Prostate gland (tissue), 2 donors: Measurements from ENCODE around the gene EXD3. TPM values are rescaled to one million over a fixed set of nuclear protein-coding genes. Genes with fewer than 3 reads are reported as not detected.

ENCODE experiments used
- DNase-seq: peaks from one replicate; pipeline ENCODE4 v3.0.0-alpha.2; 2019; ENCODE audit warnings: low spot score
- H3K27ac ChIP-seq, 2 donors: fragments of 200-600 bp; sonication (generic); 2 replicates each; pipeline ENCODE4 v1.5.1; 2017 to 2019
- H3K27me3 ChIP-seq: fragments of 200-600 bp; sonication (generic); replicated peaks from 2 replicates; pipeline ENCODE4 v1.5.1; 2019; ENCODE audit not compliant: insufficient read depth
- H3K36me3 ChIP-seq, 2 donors: fragments of 200-600 bp; sonication (generic); 1 replicate in 1 of 2; 2 replicates in 1 of 2; pipeline versions ENCODE4 v1.5.1 to v1.8.1; 2017 to 2019
- H3K4me1 ChIP-seq: fragments of 200-600 bp; sonication (generic); replicated peaks from 2 replicates; pipeline ENCODE4 v1.5.1; 2019
- H3K4me3 ChIP-seq, 2 donors: fragments of 200-600 bp; sonication (generic); 2 replicates each; pipeline ENCODE4 v1.5.1; 2017 to 2019
- H3K9me3 ChIP-seq: fragments of 200-600 bp; sonication (generic); 2 replicates; pipeline ENCODE4 v1.5.1; 2017
- POLR2A ChIP-seq: fragments of 450-650 bp; IDR thresholded peaks from one replicate; pipeline ENCODE4 v1.6.1; 2016; ENCODE audit warnings: antibody characterized with exemption, mild to moderate bottlenecking
- POLR2AphosphoS5 ChIP-seq: sonication (generic); formaldehyde crosslinking; IDR thresholded peaks from one replicate; pipeline ENCODE4 v1.6.1; 2017; ENCODE audit warnings: antibody characterized with exemption
- WGBS: methylation state at CpG from one replicate; pipeline ENCODE4 v1.1.5; 2018; 5-methylcytosine and 5-hydroxymethylcytosine counted together
- intact Hi-C: fragments of 100-400 bp; cut with DNase I; formaldehyde crosslinking; loops from one replicate; pipeline ENCODE4 v1.14.2; 2022
- total RNA-seq, 2 donors: library from RNA; depleted of rRNA; stranded (reverse); fragments of >200 nt; gene quantifications; one replicate each; pipeline ENCODE4 v1.1.0, GENCODE V29; 2016
- TF ChIP-seq, protein P1 (sequence below), 4 experiments: fragments of 200-600 bp in 2 of 4; fragments of 450-650 bp in 2 of 4; sonication (generic) in 2 of 4; IDR thresholded peaks; 1 replicate in 3 of 4; 2 replicates in 1 of 4; pipeline ENCODE4 v1.5.1; 2016 to 2019; ENCODE audit warnings: antibody characterized with exemption in 4 of 4, mild to moderate bottlenecking in 2 of 4, moderate library complexity in 2 of 4

Gene EXD3
- total RNA-seq, 2 donors from 2014 or later = 32.6 to 44.8 TPM

DNA sequence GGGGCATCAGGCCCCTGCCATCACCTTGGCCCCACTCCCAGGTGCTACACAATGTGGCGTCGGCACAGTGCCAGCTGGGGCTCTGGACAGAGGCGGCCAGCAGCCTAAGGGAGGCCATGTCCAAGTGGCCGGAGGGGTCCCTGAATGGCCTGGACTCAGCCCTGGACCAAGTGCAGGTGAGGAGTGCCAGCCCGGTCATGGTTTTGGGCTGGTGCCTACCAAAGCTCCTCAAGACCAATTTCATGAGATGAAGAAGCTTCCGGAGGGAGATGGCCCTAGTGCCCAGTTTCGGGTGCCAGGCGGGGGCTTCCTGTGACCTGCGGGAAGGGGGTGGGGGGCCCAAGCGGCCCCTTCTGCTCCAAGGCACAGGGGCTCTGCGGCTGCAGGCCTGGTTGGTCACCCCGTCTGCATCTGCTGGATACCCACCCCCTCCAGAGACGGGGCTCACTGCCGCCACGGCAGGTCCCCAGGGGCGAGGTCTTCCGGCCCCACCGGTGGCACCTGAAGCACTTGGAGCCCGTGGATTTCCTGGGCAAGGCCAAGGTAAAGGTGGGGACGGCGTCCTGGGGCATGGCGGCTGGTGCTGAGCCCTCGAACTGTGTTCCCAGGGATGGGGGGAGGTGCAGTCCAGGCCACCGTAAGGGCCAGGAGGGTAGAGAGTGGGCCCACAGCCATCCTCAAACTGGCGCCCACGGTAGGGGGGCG lies 6.0 kb upstream of the EXD3 start:
- no peaks in the 10 kb centered on the region for H3K27me3 ChIP-seq
- no peaks in the 10 kb centered on the region for H3K9me3 ChIP-seq
- WGBS = 83% methylated on average over 20 of the region's 27 CpGs
- H3K4me3 ChIP-seq = no peak overlapping the region
- TF ChIP-seq POLR2AphosphoS5 (no peak), POLR2A (no peak)
- TF ChIP-seq, protein P1, sequence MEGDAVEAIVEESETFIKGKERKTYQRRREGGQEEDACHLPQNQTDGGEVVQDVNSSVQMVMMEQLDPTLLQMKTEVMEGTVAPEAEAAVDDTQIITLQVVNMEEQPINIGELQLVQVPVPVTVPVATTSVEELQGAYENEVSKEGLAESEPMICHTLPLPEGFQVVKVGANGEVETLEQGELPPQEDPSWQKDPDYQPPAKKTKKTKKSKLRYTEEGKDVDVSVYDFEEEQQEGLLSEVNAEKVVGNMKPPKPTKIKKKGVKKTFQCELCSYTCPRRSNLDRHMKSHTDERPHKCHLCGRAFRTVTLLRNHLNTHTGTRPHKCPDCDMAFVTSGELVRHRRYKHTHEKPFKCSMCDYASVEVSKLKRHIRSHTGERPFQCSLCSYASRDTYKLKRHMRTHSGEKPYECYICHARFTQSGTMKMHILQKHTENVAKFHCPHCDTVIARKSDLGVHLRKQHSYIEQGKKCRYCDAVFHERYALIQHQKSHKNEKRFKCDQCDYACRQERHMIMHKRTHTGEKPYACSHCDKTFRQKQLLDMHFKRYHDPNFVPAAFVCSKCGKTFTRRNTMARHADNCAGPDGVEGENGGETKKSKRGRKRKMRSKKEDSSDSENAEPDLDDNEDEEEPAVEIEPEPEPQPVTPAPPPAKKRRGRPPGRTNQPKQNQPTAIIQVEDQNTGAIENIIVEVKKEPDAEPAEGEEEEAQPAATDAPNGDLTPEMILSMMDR (IDR thresholded peaks at IDR 0.05) = no peak
- no peak for DNase-seq
- no peaks in the 10 kb centered on the region for H3K4me1 ChIP-seq
- H3K36me3 ChIP-seq = no peaks in the 10 kb centered on the region
- intact Hi-C loops = loop anchor here (5.0 kb wide), 1 partner anchor 93 kb away; no protein-coding TSS in a partner anchor
- no peak overlapping the region for H3K27ac ChIP-seq

GRCh38 chr9:137428311-137428630 lies 5.3 kb upstream of the EXD3 start:
- WGBS = 79% methylated on average over 6 of the region's 6 CpGs
- TF ChIP-seq, protein P1 (IDR thresholded peaks at IDR 0.05) = no peak
- TF ChIP-seq POLR2A (no peak), POLR2AphosphoS5 (no peak)
- intact Hi-C loops = loop anchor here (5.0 kb wide), 1 partner anchor 94 kb away; no protein-coding TSS in a partner anchor

GRCh38 chr9:137427454-137428310 lies 4.7 kb upstream of the EXD3 start:
- Histone ChIP-seq H3K4me3 (no peak overlapping the region), H3K9me3 (no peaks in the 10 kb centered on the region), H3K4me1 (no peaks in the 10 kb centered on the region), H3K27me3 (no peaks in the 10 kb centered on the region), H3K36me3 (no peaks in the 10 kb centered on the region), H3K27ac (no peak overlapping the region)
- DNase-seq = no peak
- intact Hi-C loops = loop anchor here (5.0 kb wide), 1 partner anchor 95 kb away; no protein-coding TSS in a partner anchor
- 81% methylated on average over 27 of the region's 27 CpGs for WGBS
- TF ChIP-seq POLR2AphosphoS5 = no peak
- TF ChIP-seq POLR2A = no peak
- TF ChIP-seq, protein P1 (IDR thresholded peaks at IDR 0.05) = no peak

More at GRCh38 chr9:137428311-137428630, 5.3 kb upstream of the EXD3 start:
- Histone ChIP-seq H3K27me3 (no peaks in the 10 kb centered on the region), H3K4me3 (no peak overlapping the region), H3K9me3 (no peaks in the 10 kb centered on the region), H3K36me3 (no peaks in the 10 kb centered on the region), H3K4me1 (no peaks in the 10 kb centered on the region), H3K27ac (no peak overlapping the region)
- DNase-seq = no peak

DNA sequence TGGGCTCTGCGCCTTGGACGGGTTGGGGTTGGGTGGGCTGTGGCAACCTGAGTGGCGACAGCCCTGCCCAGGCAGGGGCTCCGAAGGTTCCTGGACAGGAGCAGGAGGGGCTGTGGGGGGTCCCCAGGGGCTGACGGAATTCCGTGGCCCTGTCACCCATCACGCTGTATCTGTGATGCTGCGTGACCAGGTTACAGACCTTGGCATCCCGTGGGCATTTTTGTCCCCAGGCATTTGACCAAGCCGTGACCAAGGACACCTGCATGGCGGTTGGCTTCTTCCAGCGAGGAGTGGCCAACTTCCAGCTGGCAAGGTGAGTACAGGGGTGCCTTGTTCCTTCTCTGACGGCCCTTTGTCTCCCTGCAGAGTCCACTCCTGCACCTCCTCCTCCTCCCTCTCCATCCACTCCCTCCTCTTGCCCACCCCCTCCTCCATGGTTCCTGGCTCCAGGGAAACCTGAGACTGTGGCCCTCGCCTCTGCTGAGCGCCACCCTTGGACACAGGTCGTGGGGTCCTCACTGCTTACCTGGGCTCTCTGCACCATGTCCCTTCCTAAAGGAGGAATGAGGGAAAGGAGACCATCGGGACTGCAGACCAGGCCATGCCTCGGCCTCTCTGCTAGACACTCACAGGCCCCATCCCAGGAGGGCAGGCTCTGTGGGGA lies 3.2 kb upstream of the EXD3 start:
- no peak overlapping the region for H3K27ac ChIP-seq
- no peaks in the 10 kb centered on the region for H3K4me1 ChIP-seq
- no peaks in the 10 kb centered on the region for H3K27me3 ChIP-seq
- H3K4me3 ChIP-seq = no peak overlapping the region
- intact Hi-C loops = loop anchor here (5.0 kb wide), 1 partner anchor 96 kb away; no protein-coding TSS in a partner anchor
- WGBS = 67% methylated on average over 18 of the region's 18 CpGs
- H3K36me3 ChIP-seq = no peaks in the 10 kb centered on the region
- H3K9me3 ChIP-seq = no peaks in the 10 kb centered on the region
- no peak for DNase-seq
- TF ChIP-seq POLR2AphosphoS5 (no peak), POLR2A (no peak)
- TF ChIP-seq, protein P1 (IDR thresholded peaks at IDR 0.05) = no peak
